HEK293T (cell line): ENCODE data around the gene ACTN4.

ENCODE experiments used
- ARNT ChIP-seq: fragments of 450-650 bp; IDR thresholded peaks from 2 replicates; pipeline ENCODE4 v1.6.1; 2017; ENCODE audit warnings: mild to moderate bottlenecking
- BHLHE40 ChIP-seq: fragments of 450-650 bp; IDR thresholded peaks from 2 replicates; pipeline ENCODE4 v1.6.1; 2016; ENCODE audit warnings: mild to moderate bottlenecking, moderate library complexity, borderline replicate concordance
- ELF4 ChIP-seq: fragments of 450-650 bp; IDR thresholded peaks from 2 replicates; pipeline ENCODE4 v1.6.1; 2017; ENCODE audit warnings: antibody characterized with exemption
- FOXK2 ChIP-seq: fragments of 450-650 bp; IDR thresholded peaks from 2 replicates; pipeline ENCODE4 v1.6.1; 2016; ENCODE audit warnings: mild to moderate bottlenecking
- FOXM1 ChIP-seq: fragments of 450-650 bp; IDR thresholded peaks from 2 replicates; pipeline ENCODE4 v1.6.1; 2017; ENCODE audit warnings: mild to moderate bottlenecking, borderline replicate concordance
- HDGF ChIP-seq: fragments of 450-650 bp; IDR thresholded peaks from 2 replicates; pipeline ENCODE4 v1.6.1; 2017; ENCODE audit warnings: antibody characterized with exemption, borderline replicate concordance
- LEF1 ChIP-seq: fragments of 450-650 bp; IDR thresholded peaks from 2 replicates; pipeline ENCODE4 v1.6.1; 2017; ENCODE audit warnings: mild to moderate bottlenecking, borderline replicate concordance
- NFRKB ChIP-seq: fragments of 450-650 bp; IDR thresholded peaks from 2 replicates; pipeline ENCODE4 v1.6.1; 2016; ENCODE audit warnings: mild to moderate bottlenecking, moderate library complexity
- PKNOX1 ChIP-seq: fragments of 450-650 bp; IDR thresholded peaks from 2 replicates; pipeline ENCODE4 v1.6.1; 2016
- SP1 ChIP-seq: fragments of 450-650 bp; IDR thresholded peaks from 2 replicates; pipeline ENCODE4 v1.6.1; 2017
- SUZ12 ChIP-seq: fragments of 450-650 bp; IDR thresholded peaks from 2 replicates; pipeline ENCODE4 v1.6.1; 2016; ENCODE audit warnings: mild to moderate bottlenecking
- ZNF384 ChIP-seq: fragments of 450-650 bp; IDR thresholded peaks from 2 replicates; pipeline ENCODE4 v1.6.1; 2016

DNA sequence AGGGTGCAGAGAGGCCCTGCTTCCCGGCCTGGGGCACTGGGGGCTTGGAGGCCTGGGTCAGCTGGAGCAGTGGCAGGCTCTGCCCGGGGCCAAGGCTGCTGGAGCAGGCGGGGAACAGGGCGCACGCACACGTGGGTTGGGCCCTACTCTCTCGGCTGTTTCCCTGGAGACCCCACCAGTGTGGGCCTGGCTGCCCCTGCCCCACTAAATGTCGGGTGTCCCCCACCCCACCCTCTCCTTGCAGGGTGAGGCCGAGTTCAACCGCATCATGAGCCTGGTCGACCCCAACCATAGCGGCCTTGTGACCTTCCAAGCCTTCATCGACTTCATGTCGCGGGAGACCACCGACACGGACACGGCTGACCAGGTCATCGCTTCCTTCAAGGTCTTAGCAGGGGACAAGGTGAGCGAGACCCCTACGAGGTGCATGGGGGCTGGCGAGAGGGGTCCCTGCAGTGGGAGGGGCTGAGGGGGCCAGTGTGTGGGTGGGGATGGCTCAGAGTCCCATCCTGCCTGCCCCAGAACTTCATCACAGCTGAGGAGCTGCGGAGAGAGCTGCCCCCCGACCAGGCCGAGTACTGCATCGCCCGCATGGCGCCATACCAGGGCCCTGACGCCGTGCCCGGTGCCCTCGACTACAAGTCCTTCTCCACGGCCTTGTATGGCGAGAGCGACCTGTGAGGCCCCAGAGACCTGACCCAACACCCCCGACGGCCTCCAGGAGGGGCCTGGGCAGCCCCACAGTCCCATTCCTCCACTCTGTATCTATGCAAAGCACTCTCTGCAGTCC, 81.5 kb downstream of the ACTN4 start:
- TF ChIP-seq NFRKB (no peak), PKNOX1 (no peak), ELF4 (no peak), BHLHE40 (no peak), ARNT (no peak), FOXM1 (no peak), LEF1 (no peak), FOXK2 (no peak), SP1 (no peak), ZNF384 (no peak), HDGF (no peak), SUZ12 (no peak)
